ENCODE measurements around the gene GLP1R. TPM values are rescaled to one million over a fixed set of nuclear protein-coding genes. Genes with fewer than 3 reads are reported as not detected.

The GLP1R gene
- polyA plus RNA-seq, 1 of the 3 experiments (the other 2 are of a cell fraction) = not detected

GRCh38 chr6:39021779-39022178 lies 26.8 kb upstream of the GLP1R start (continued):
- no peak for TF ChIP-seq REST (IDR thresholded peaks at IDR 0.05; ENCODE audit: low read depth, low read length)
- no peak for TF ChIP-seq POLR2AphosphoS5 (IDR thresholded peaks at IDR 0.05; ENCODE audit: low read depth, low read length)
- TF ChIP-seq SMC3 (IDR thresholded peaks at IDR 0.05; ENCODE audit: low read depth, low read length) = no peak
- TF ChIP-seq TAF1 (IDR thresholded peaks at IDR 0.05; ENCODE audit: borderline replicate concordance, low read depth, low read length) = no peak
- no peak for TF ChIP-seq IRF3 (IDR thresholded peaks at IDR 0.05; ENCODE audit: low read depth, low read length)
- no peak for TF ChIP-seq MEF2A (IDR thresholded peaks at IDR 0.05; ENCODE audit: borderline replicate concordance, low read depth)
- no peak for TF ChIP-seq RAD21 (IDR thresholded peaks at IDR 0.05; ENCODE audit: low read length)
- TF ChIP-seq RXRA (IDR thresholded peaks at IDR 0.05; ENCODE audit: borderline replicate concordance, low read depth) = no peak

GRCh38 chr6:39026175-39026574 lies 22.4 kb upstream of the GLP1R start:
- no peaks in the 10 kb centered on the region for H3K9me3 ChIP-seq
- POLR2A ChIA-PET = no interaction called here
- no peak overlapping the region for H3K4me3 ChIP-seq (ENCODE audit: low read depth in 2 of 2, low read length in 1 of 2)
- H3K79me2 ChIP-seq (ENCODE audit: insufficient read depth) = no peaks in the 10 kb centered on the region
- no peak overlapping the region for H2AFZ ChIP-seq (ENCODE audit: low read depth)
- TF ChIP-seq RAD21 (IDR thresholded peaks at IDR 0.05; ENCODE audit: low read length) (no peak), FOXJ3 (CRISPR knock-in tag; IDR thresholded peaks at IDR 0.05) (no peak), EP300 (IDR thresholded peaks at IDR 0.05; ENCODE audit: borderline replicate concordance in 1 of 2, low read depth in 1 of 2, low read length in 1 of 2) (no peak), ZBTB33 (IDR thresholded peaks at IDR 0.05; ENCODE audit: borderline replicate concordance, low read depth) (no peak), TEAD4 (IDR thresholded peaks at IDR 0.05; ENCODE audit: borderline replicate concordance, insufficient read depth) (no peak), RXRA (IDR thresholded peaks at IDR 0.05; ENCODE audit: borderline replicate concordance, low read depth) (no peak), NFIC (IDR thresholded peaks at IDR 0.05; ENCODE audit: borderline replicate concordance) (no peak), REST (IDR thresholded peaks at IDR 0.05; ENCODE audit: low read depth, low read length) (no peak), IRF3 (IDR thresholded peaks at IDR 0.05; ENCODE audit: low read depth, low read length) (no peak), ELF1 (IDR thresholded peaks at IDR 0.05) (no peak), NRF1 (IDR thresholded peaks at IDR 0.05; ENCODE audit: low read depth, low read length) (no peak), MAX (IDR thresholded peaks at IDR 0.05; ENCODE audit: low read depth) (no peak), SIN3A (IDR thresholded peaks at IDR 0.05; ENCODE audit: borderline replicate concordance, low read depth, low read length) (no peak), FOSL2 (IDR thresholded peaks at IDR 0.05; ENCODE audit: borderline replicate concordance, low read depth) (no peak), EZH2phosphoT487 (IDR thresholded peaks at IDR 0.05; ENCODE audit: borderline replicate concordance, low read depth) (no peak)
- no peak for DNase-seq
- H3K4me2 ChIP-seq = no peak overlapping the region
- 40% methylated on average over 3 of the region's 3 CpGs for WGBS (ENCODE audit: low lambda C conversion rate)
- H3K27me3 ChIP-seq (ENCODE audit: insufficient read depth) = no peaks in the 10 kb centered on the region
- H3K4me1 ChIP-seq (ENCODE audit: control insufficient read depth in 1 of 2, insufficient read depth in 2 of 2, low read depth in 1 of 2, low read length in 1 of 2) = no peaks in the 10 kb centered on the region
- H3K9me2 ChIP-seq = no peaks in the 10 kb centered on the region
- CTCF ChIA-PET = interaction anchor here (0.6 to 2.6 kb wide), 8 partner anchors 10 to 284 kb away, joined by 3 to 8 read pairs (median 4); no protein-coding TSS in a partner anchor
- H3K27ac ChIP-seq (ENCODE audit: low read depth in 2 of 2, low read length in 1 of 2) = no peak overlapping the region
- H4K20me1 ChIP-seq (ENCODE audit: insufficient read depth) = no peaks in the 10 kb centered on the region
- H3K36me3 ChIP-seq (replicated peaks in 1 of 2; ENCODE audit: control insufficient read depth in 1 of 2, insufficient read depth in 2 of 2, low read length in 1 of 2) = no peaks in the 10 kb centered on the region
- no peak overlapping the region for H3K9ac ChIP-seq
- H3F3A ChIP-seq (replicated peaks; ENCODE audit: insufficient read depth) = no peaks in the 10 kb centered on the region

Data from SK-N-SH (cell line).